GM13976 (cell line): ENCODE data around the gene MSI1.
A peak's percentile ranks its signal among the peaks of the same experiment; 100 is the strongest.

ENCODE experiments used
- DNase-seq: peaks from one replicate; pipeline ENCODE4 v3.0.0; 2012; ENCODE audit warnings: low spot score
- CTCF ChIP-seq: IDR thresholded peaks from 2 replicates; pipeline ENCODE4 v1.5.1; 2012; ENCODE audit warnings: borderline replicate concordance, mild to moderate bottlenecking; ENCODE audit not compliant: insufficient read depth; ENCODE audit errors: extremely low read depth, missing control alignments, control extremely low read depth
- in situ Hi-C: fragments of 300-500 bp; cut with MboI; formaldehyde crosslinking; loops from one replicate; pipeline ENCODE4 v1.12.0; 2022; ENCODE audit warnings: low sequenced_read_pairs, mixed read lengths, inconsistent platforms; ENCODE audit not compliant: unreplicated experiment

Gene MSI1

GRCh38 chr12:120406553-120406952 lies 37.6 kb upstream of the MSI1 start:
- no peak for DNase-seq
- in situ Hi-C loops: no loop called here
- no peak for TF ChIP-seq CTCF

GRCh38 chr12:120406069-120406468 lies 37.1 kb upstream of the MSI1 start:
- no peak for TF ChIP-seq CTCF
- in situ Hi-C loops: no loop called here
- no peak for DNase-seq

- in situ Hi-C loops: no loop called here
- DNase-seq: no peak
- no peak for TF ChIP-seq CTCF
Observed at GRCh38 chr12:120404271-120404670, 35.3 kb upstream of the MSI1 start.

- DNase-seq: no peak
- no peak for TF ChIP-seq CTCF
- in situ Hi-C loops: no loop called here
Observed at GRCh38 chr12:120403869-120404268, 34.9 kb upstream of the MSI1 start.

- TF ChIP-seq CTCF: no peak
- in situ Hi-C loops: no loop called here
- DNase-seq: no peak
Observed at GRCh38 chr12:120402217-120402616, 33.3 kb upstream of the MSI1 start.

GRCh38 chr12:120399531-120399930 lies 30.6 kb upstream of the MSI1 start:
- in situ Hi-C loops: no loop called here
- no peak for TF ChIP-seq CTCF

GRCh38 chr12:120397824-120398540 lies 29.0 kb upstream of the MSI1 start:
- no peak for TF ChIP-seq CTCF
- DNase-seq: no peak
- in situ Hi-C loops: no loop called here

More at GRCh38 chr12:120399531-120399930, 30.6 kb upstream of the MSI1 start:
- DNase-seq: peak; percentile 49
